ENCODE results near the gene SCRT2.

The SCRT2 gene

GRCh38 chr20:658731-659291 is 16.8 kb downstream of the SCRT2 start:
- no peak for DNase-seq
- TF ChIP-seq POLR2A (IDR thresholded peaks at IDR 0.05; ENCODE audit: low read length) (no peak), GATA1 (IDR thresholded peaks at IDR 0.05; ENCODE audit: low read depth, low read length) (no peak)

GRCh38 chr20:658202-658601 is 17.4 kb downstream of the SCRT2 start:
- TF ChIP-seq POLR2A (IDR thresholded peaks at IDR 0.05; ENCODE audit: low read length) (no peak), GATA1 (IDR thresholded peaks at IDR 0.05; ENCODE audit: low read depth, low read length) (no peak)
- no peak for DNase-seq

GRCh38 chr20:655726-656624 is 19.6 kb downstream of the SCRT2 start:
- no peak for TF ChIP-seq GATA1 (IDR thresholded peaks at IDR 0.05; ENCODE audit: low read depth, low read length)
- no peak for TF ChIP-seq POLR2A (IDR thresholded peaks at IDR 0.05; ENCODE audit: low read length)
- no peak for DNase-seq

- TF ChIP-seq GATA1 (IDR thresholded peaks at IDR 0.05; ENCODE audit: low read depth, low read length) (no peak), POLR2A (IDR thresholded peaks at IDR 0.05; ENCODE audit: low read length) (no peak)
- peak in 1 of 2 experiments; percentile 60 for DNase-seq
Observed at GRCh38 chr20:654417-654750, 21.2 kb downstream of the SCRT2 start.

GRCh38 chr20:653590-654416 is 21.8 kb downstream of the SCRT2 start:
- TF ChIP-seq POLR2A (IDR thresholded peaks at IDR 0.05; ENCODE audit: low read length) (peak; percentile 40), GATA1 (IDR thresholded peaks at IDR 0.05; ENCODE audit: low read depth, low read length) (no peak)

GRCh38 chr20:653110-653589 is 22.5 kb downstream of the SCRT2 start, which contains the start of gene SRXN1:
TSS of gene SRXN1 (minus strand) at chr20:653200. CDS start at chr20:653185, 15 bp downstream.
- TF ChIP-seq POLR2A (IDR thresholded peaks at IDR 0.05; ENCODE audit: low read length) (peak; percentile 21), GATA1 (IDR thresholded peaks at IDR 0.05; ENCODE audit: low read depth, low read length) (no peak)
- DNase-seq: peak; percentile 98 to 100

More at GRCh38 chr20:653590-654416, 21.8 kb downstream of the SCRT2 start:
- DNase-seq: peak in 1 of 2 experiments; percentile 69

GRCh38 chr20:652615-653109 is 22.9 kb downstream of the SCRT2 start:
- peak in 1 of 2 experiments; percentile 77 for DNase-seq
- no peak for TF ChIP-seq GATA1 (IDR thresholded peaks at IDR 0.05; ENCODE audit: low read depth, low read length)
- peak; percentile 74 for TF ChIP-seq POLR2A (IDR thresholded peaks at IDR 0.05; ENCODE audit: low read length)

GRCh38 chr20:651713-652614 is 23.6 kb downstream of the SCRT2 start:
- DNase-seq: peak; percentile 87 to 88
- TF ChIP-seq POLR2A (IDR thresholded peaks at IDR 0.05; ENCODE audit: low read length) (no peak), GATA1 (IDR thresholded peaks at IDR 0.05; ENCODE audit: low read depth, low read length) (no peak)

- no peak for TF ChIP-seq POLR2A (IDR thresholded peaks at IDR 0.05; ENCODE audit: low read length)
- TF ChIP-seq GATA1 (IDR thresholded peaks at IDR 0.05; ENCODE audit: low read depth, low read length): no peak
- peak; percentile 23 to 28 for DNase-seq
Observed at GRCh38 chr20:650954-651353, 24.6 kb downstream of the SCRT2 start.

GRCh38 chr20:650281-650680 is 25.3 kb downstream of the SCRT2 start:
- TF ChIP-seq GATA1 (IDR thresholded peaks at IDR 0.05; ENCODE audit: low read depth, low read length): no peak
- peak; percentile 15 for TF ChIP-seq POLR2A (IDR thresholded peaks at IDR 0.05; ENCODE audit: low read length)
- no peak for DNase-seq

GRCh38 chr20:647479-648019 is 28.1 kb downstream of the SCRT2 start:
- TF ChIP-seq GATA1 (IDR thresholded peaks at IDR 0.05; ENCODE audit: low read depth, low read length) (no peak), POLR2A (IDR thresholded peaks at IDR 0.05; ENCODE audit: low read length) (no peak)
- DNase-seq: no peak

- no peak for DNase-seq
- TF ChIP-seq GATA1 (IDR thresholded peaks at IDR 0.05; ENCODE audit: low read depth, low read length) (no peak), POLR2A (IDR thresholded peaks at IDR 0.05; ENCODE audit: low read length) (no peak)
Observed at GRCh38 chr20:646868-647233, 28.8 kb downstream of the SCRT2 start.

All from erythroblast (primary cell).